HG02623 (cell line): ENCODE results near the gene HPS4.
"Not testable (repeated sequence)": the region's sequence is repeated elsewhere in the genome, so short reads cannot be mapped to it uniquely, and the experiment has no call there.

Experiments
- ATAC-seq: cut with Tn5 transposase; IDR thresholded peaks from one replicate; pipeline ENCODE4 v1.9.1; 2021; ENCODE audit warnings: moderate library complexity; ENCODE audit not compliant: unreplicated experiment

Gene HPS4

GRCh38 chr22:26416670-26417276, 66.8 kb downstream of the HPS4 start:
- ATAC-seq, result no peak

GRCh38 chr22:26416256-26416655, 67.3 kb downstream of the HPS4 start:
- ATAC-seq, result no peak

- no peak for ATAC-seq
These were observed 69.2 kb downstream of the HPS4 start for GRCh38 chr22:26414347-26414746.

GRCh38 chr22:26410386-26410785, 73.2 kb downstream of the HPS4 start:
- no peak for ATAC-seq

GRCh38 chr22:26409719-26410335, 73.8 kb downstream of the HPS4 start:
- ATAC-seq, result no peak

GRCh38 chr22:26408562-26409220, 74.9 kb downstream of the HPS4 start:
- not testable (repeated sequence) for ATAC-seq

- no peak for ATAC-seq
These were observed 77.5 kb downstream of the HPS4 start for GRCh38 chr22:26406118-26406517.

- no peak for ATAC-seq
These were observed 78.6 kb downstream of the HPS4 start for GRCh38 chr22:26404851-26405421.

- no peak for ATAC-seq
These were observed 81.9 kb downstream of the HPS4 start for GRCh38 chr22:26401726-26402125.
